Renal pelvis (tissue), 12 donors: ENCODE measurements around the gene ZBTB7B. TPM values are rescaled to one million over a fixed set of nuclear protein-coding genes. Genes with fewer than 3 reads are reported as not detected.

Experiments
- DNase-seq: peaks from one replicate; pipeline ENCODE4 v3.0.0-alpha.2; 2013
- long read RNA-seq, 16 experiments: transcript quantifications; one replicate each; lab custom pipeline, GENCODE V29; 2026
- polyA plus RNA-seq, 3 donors: library from polyadenylated mRNA; unstranded; fragments of 120-200 nt; gene quantifications; one replicate each; pipeline ENCODE4 v1.2.1, GENCODE V29; 2013; ENCODE audit not compliant: insufficient read length in 3 of 3

Gene ZBTB7B
- polyA plus RNA-seq = 10 to 100 TPM; 15.9 to 18.0 (median 16.3) TPM
- long read RNA-seq, donor 1, partial matches to known transcripts = 0 of 1 reads
- long read RNA-seq, donor 1, other reads (novel, unspliced or antisense) = 0 of 1 reads
- long read RNA-seq, donor 2, partial matches to known transcripts = 0 of 2 reads
- long read RNA-seq, donor 2, other reads (novel, unspliced or antisense) = 0 of 2 reads
- long read RNA-seq, donor 3, partial matches to known transcripts = 0 of 1 reads
- long read RNA-seq, donor 3, other reads (novel, unspliced or antisense) = 0 of 1 reads
- long read RNA-seq, donor 4, partial matches to known transcripts = 0 of 1 reads
- long read RNA-seq, donor 4, other reads (novel, unspliced or antisense) = 0 of 1 reads
- long read RNA-seq, donor 5, partial matches to known transcripts = 0 of 1 reads
- long read RNA-seq, donor 5, other reads (novel, unspliced or antisense) = 0 of 1 reads
- long read RNA-seq, donor 6, partial matches to known transcripts = 0 of 2 reads
- long read RNA-seq, donor 6, other reads (novel, unspliced or antisense) = 0 of 2 reads
- long read RNA-seq, donor 7, transcript ZBTB7B-201 (2 exons, 2,129 nt) = major isoform, 6 of 8 reads
- long read RNA-seq, donor 7, partial matches to known transcripts = 0 of 8 reads
- long read RNA-seq, donor 7, other reads (novel, unspliced or antisense) = 0 of 8 reads
- long read RNA-seq, donor 8, partial matches to known transcripts = 0 of 1 reads
- long read RNA-seq, donor 8, other reads (novel, unspliced or antisense) = 0 of 1 reads
- long read RNA-seq, donor 9, partial matches to known transcripts = 0 of 2 reads
- long read RNA-seq, donor 9, other reads (novel, unspliced or antisense) = 0 of 2 reads
- long read RNA-seq, donor 10, partial matches to known transcripts = 0 of 2 reads
- long read RNA-seq, donor 10, other reads (novel, unspliced or antisense) = 0 of 2 reads
- long read RNA-seq, donor 11, partial matches to known transcripts = 0 of 3 reads
- long read RNA-seq, donor 11, other reads (novel, unspliced or antisense) = 0 of 3 reads
- long read RNA-seq, donor 12, partial matches to known transcripts = 0 of 3 reads
- long read RNA-seq, donor 12, other reads (novel, unspliced or antisense) = 0 of 3 reads
- long read RNA-seq, donor 13, partial matches to known transcripts = 0 of 3 reads
- long read RNA-seq, donor 13, other reads (novel, unspliced or antisense) = 0 of 3 reads
- long read RNA-seq, donor 14 = 0 reads
- long read RNA-seq, donor 15, partial matches to known transcripts = 0 of 3 reads
- long read RNA-seq, donor 15, other reads (novel, unspliced or antisense) = 0 of 3 reads
- long read RNA-seq, donor 16, partial matches to known transcripts = 0 of 2 reads
- long read RNA-seq, donor 16, other reads (novel, unspliced or antisense) = 0 of 2 reads

GRCh38 chr1:155002464-155003226 is at the start of gene ZBTB7B:
ZBTB7B (plus strand) TSS chr1:155002802; CDS start chr1:155014661, 11,859 bp downstream.
- DNase-seq = no peak

- no peak for DNase-seq
These were observed 49.0 kb upstream of the ZBTB7B start for GRCh38 chr1:154953611-154954038.

- DNase-seq = no peak
These were observed 48.1 kb upstream of the ZBTB7B start for GRCh38 chr1:154954541-154954940.

- peak; percentile 85 for DNase-seq
These were observed 47.4 kb upstream of the ZBTB7B start for GRCh38 chr1:154955039-154955717.

GRCh38 chr1:154955718-154956543 is 46.7 kb upstream of the ZBTB7B start, which contains the start of gene PBXIP1:
PBXIP1 (minus strand) TSS chr1:154956099; CDS start chr1:154953721, 2,378 bp downstream.
- peak; percentile 98 for DNase-seq

- no peak for DNase-seq
These were observed 46.1 kb upstream of the ZBTB7B start for GRCh38 chr1:154956544-154956941.

- no peak for DNase-seq
These were observed 45.4 kb upstream of the ZBTB7B start for GRCh38 chr1:154957091-154957657.

- DNase-seq = no peak
These were observed 44.6 kb upstream of the ZBTB7B start for GRCh38 chr1:154958036-154958435.

GRCh38 chr1:154958681-154959425 is 43.7 kb upstream of the ZBTB7B start:
- DNase-seq = no peak

GRCh38 chr1:154959426-154959780 is 43.2 kb upstream of the ZBTB7B start:
- no peak for DNase-seq

GRCh38 chr1:154960446-154961136 is 42.0 kb upstream of the ZBTB7B start:
- no peak for DNase-seq

- no peak for DNase-seq
These were observed 41.1 kb upstream of the ZBTB7B start, which contains the start of gene PYGO2 for GRCh38 chr1:154961207-154962155. PYGO2 (minus strand) TSS chr1:154961782; CDS start chr1:154961576, 206 bp downstream.

- no peak for DNase-seq
These were observed 40.3 kb upstream of the ZBTB7B start for GRCh38 chr1:154962156-154962749.

- DNase-seq = no peak
These were observed 39.7 kb upstream of the ZBTB7B start for GRCh38 chr1:154962795-154963330.

GRCh38 chr1:154963643-154964042 is 39.0 kb upstream of the ZBTB7B start:
- DNase-seq = no peak
